GM06990 (cell line): ENCODE data around the gene CDC42EP3.

Experiments
- DNase-seq: peaks from one replicate; pipeline ENCODE4 v3.0.0-alpha.2; 2011; ENCODE audit not compliant: insufficient read length; ENCODE audit errors: extremely low read depth
- H3K27me3 ChIP-seq: replicated peaks from 2 replicates; pipeline ENCODE4 v1.6.0; 2011; ENCODE audit warnings: low read length; ENCODE audit not compliant: control insufficient read depth, insufficient read depth
- H3K36me3 ChIP-seq: 2 replicates; pipeline ENCODE4 v1.5.1; 2011; ENCODE audit warnings: low read length; ENCODE audit not compliant: control insufficient read depth, insufficient read depth
- H3K4me3 ChIP-seq: replicated peaks from 2 replicates; pipeline ENCODE4 v1.5.1; 2011; ENCODE audit warnings: low read depth, mild to moderate bottlenecking, control low read depth, low read length
- TF ChIP-seq, protein P1 (sequence below): IDR thresholded peaks from 2 replicates; pipeline ENCODE4 v1.5.1; 2011; ENCODE audit warnings: low read length, control low read depth, mild to moderate bottlenecking, inconsistent platforms; ENCODE audit not compliant: insufficient read depth, poor library complexity, severe bottlenecking

The CDC42EP3 gene

DNA sequence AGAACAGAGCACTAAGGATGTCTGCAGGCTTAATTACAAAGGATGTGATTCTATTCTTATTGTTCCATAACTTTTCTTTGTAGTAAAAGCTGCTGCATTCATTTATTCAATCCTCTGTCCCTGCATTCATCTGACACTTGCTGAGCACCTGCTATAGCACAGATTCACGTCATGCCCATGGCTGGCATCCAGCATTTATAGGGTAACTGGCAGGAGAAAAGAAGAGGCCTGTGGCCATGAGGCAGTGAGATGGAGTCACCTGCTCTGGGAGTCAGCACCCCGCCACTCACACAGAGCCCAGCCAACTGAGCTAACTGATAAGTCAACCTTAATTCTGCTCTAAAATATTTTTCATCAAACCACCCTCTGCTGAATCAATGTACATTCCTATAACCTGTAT, 18.3 kb upstream of the CDC42EP3 start:
- no peak for DNase-seq
- Histone ChIP-seq H3K36me3 (no peaks in the 10 kb centered on the region), H3K27me3 (no peaks in the 10 kb centered on the region), H3K4me3 (no peak overlapping the region)
- TF ChIP-seq, protein P1, sequence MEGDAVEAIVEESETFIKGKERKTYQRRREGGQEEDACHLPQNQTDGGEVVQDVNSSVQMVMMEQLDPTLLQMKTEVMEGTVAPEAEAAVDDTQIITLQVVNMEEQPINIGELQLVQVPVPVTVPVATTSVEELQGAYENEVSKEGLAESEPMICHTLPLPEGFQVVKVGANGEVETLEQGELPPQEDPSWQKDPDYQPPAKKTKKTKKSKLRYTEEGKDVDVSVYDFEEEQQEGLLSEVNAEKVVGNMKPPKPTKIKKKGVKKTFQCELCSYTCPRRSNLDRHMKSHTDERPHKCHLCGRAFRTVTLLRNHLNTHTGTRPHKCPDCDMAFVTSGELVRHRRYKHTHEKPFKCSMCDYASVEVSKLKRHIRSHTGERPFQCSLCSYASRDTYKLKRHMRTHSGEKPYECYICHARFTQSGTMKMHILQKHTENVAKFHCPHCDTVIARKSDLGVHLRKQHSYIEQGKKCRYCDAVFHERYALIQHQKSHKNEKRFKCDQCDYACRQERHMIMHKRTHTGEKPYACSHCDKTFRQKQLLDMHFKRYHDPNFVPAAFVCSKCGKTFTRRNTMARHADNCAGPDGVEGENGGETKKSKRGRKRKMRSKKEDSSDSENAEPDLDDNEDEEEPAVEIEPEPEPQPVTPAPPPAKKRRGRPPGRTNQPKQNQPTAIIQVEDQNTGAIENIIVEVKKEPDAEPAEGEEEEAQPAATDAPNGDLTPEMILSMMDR: no peak

DNA sequence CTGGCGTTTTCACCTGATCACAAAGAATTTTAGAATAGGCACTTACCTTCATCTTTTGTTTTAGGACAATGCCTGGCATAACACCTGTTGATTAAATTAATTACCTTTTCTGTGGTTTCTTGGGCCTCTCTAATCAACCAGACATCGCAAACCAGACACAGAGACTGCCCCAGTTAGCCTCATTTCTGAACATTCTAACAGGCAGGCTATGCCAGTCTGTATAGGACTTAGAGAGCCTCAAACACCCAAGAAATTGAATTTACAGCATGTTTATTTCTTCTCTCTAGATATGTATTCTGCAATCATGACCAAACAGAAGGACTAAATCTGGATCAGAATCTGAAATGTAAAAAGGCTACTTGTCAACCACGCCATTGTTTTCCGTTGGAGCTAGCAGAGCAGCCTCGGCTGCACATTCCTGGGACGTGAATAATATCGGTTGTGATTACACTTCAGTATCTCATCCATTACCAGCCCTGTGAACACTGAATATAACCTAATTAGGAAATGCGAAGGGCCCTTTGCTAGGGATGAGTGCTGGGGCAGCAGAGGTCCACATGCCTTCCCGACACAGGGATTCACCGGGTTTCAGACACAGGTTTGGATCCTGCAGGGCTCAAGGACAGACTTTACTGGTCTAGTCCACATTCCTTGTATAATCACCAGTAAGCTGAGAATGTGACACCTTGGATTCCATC, 17.5 kb upstream of the CDC42EP3 start:
- DNase-seq: no peak
- TF ChIP-seq, protein P1: no peak

DNA sequence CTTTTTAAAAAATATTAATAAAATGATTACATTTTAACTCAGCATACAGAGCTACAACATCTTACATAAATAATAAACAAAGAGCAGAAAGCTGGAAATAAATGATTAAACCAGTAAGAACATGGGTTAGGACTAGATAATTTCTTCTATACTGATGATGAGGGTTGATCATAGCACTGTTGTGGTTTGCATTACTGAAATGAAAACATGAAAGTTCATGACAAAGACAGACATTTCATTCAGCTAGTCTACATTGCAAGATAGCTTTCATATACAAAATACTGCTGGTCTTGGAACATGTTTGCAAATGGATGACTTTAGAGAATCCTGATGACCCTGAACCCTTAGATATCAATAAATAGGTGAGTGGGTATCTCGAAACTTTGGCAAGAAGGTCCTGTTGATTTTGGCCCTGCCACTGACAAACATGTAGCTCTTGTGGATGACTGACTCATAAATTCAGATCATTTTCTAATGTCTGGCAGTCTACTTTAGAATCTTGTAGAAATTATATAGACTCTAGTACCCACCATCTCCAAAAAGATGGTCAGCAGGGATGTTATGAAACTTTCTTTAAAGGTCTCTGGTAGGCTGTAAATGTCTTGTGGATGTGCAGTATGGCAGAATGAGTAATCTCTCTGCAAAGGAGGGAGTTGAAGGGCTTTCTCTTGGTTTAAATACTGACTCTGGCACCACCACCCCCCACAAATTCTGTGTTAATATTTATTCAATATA, 15.5 kb upstream of the CDC42EP3 start:
- Histone ChIP-seq H3K36me3 (no peaks in the 10 kb centered on the region), H3K4me3 (no peak overlapping the region), H3K27me3 (no peaks in the 10 kb centered on the region)
- DNase-seq: no peak
- TF ChIP-seq, protein P1: no peak

More for the DNA sequence above, 17.5 kb upstream of the CDC42EP3 start:
- H3K4me3 ChIP-seq: no peak overlapping the region
- H3K27me3 ChIP-seq: no peaks in the 10 kb centered on the region
- H3K36me3 ChIP-seq: no peaks in the 10 kb centered on the region

DNA sequence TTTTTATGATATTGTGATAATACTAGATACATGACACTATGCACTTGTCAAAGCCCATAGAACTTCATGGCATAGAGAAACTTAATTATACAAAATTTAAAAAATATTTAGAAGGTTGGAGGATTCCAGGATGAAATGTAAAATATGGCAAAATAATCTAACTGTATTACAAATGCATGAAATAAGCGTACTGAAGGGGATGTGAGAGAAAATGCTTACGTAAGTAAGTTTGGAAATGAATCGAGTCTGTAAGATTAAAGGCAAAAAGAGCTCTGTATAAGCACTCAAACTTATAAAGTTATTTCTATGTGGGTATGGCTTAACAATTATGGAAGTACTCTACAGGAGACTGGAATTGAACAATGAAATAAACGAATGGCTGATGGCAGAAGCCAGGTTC, 13.4 kb upstream of the CDC42EP3 start:
- DNase-seq: no peak
- TF ChIP-seq, protein P1: no peak
- no peaks in the 10 kb centered on the region for H3K27me3 ChIP-seq
- no peaks in the 10 kb centered on the region for H3K36me3 ChIP-seq
- no peak overlapping the region for H3K4me3 ChIP-seq

DNA sequence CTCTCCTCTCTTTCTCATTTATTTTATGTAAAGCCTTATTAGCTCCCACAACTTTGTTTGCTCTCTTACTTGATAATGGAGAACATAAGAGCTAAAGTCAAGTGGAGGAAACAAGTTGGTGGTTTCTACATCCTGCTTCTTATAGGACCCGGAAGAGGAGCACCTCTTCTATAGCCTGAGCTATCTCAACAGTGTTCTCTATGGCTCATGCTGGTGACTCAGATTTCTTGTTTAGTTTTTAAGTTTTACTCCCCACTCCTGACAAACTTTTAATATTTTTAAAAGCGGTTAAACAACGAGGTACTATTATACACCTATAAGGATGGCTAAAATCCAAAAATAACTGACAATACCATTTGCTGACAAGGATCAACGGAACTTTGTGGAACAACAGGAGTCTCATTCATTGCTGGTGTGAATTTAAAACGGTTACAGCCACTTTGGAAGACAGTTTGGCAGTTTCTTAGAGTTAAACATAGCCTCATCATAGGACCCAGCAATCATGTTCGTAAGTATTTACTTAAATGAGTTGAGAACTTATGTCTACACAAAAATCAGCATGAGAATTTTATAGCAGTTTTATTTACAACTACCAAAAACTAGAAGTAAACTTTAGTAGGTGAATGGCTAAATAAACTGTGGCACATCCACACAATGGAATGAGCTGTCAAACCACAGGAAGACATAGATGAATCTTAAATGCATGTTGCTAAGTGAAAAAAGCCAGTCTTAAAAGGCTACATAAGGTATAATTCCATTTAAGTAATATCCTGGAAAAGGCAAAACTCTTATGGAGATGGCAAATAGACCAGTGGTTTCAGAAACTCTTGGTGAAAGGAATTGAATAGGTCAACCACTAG, 12.7 kb upstream of the CDC42EP3 start:
- no peak for DNase-seq
- Histone ChIP-seq H3K36me3 (no peaks in the 10 kb centered on the region), H3K4me3 (no peak overlapping the region), H3K27me3 (no peaks in the 10 kb centered on the region)
- TF ChIP-seq, protein P1: no peak
